Endothelial cell of umbilical vein (primary cell): ENCODE results near the gene TXN.

Source experiments
- CTCF ChIP-seq, 2 donors: IDR thresholded peaks; 1 replicate in 1 of 2; 2 replicates in 1 of 2; pipeline ENCODE4 v1.5.1; 2011; ENCODE audit warnings: low read length in 2 of 2, mild to moderate bottlenecking in 2 of 2, moderate library complexity in 2 of 2, control low read depth in 1 of 2, inconsistent platforms in 1 of 2, low read depth in 1 of 2; ENCODE audit not compliant: insufficient read depth in 1 of 2; ENCODE audit errors: extremely low read depth in 1 of 2
- FOS ChIP-seq: IDR thresholded peaks from 2 replicates; pipeline ENCODE4 v1.6.1; 2011; ENCODE audit warnings: mild to moderate bottlenecking, low read length, moderate library complexity, borderline replicate concordance; ENCODE audit not compliant: insufficient read depth
- JUN ChIP-seq: IDR thresholded peaks from 2 replicates; pipeline ENCODE4 v1.6.1; 2011; ENCODE audit warnings: borderline replicate concordance, low read depth; ENCODE audit not compliant: insufficient read length, insufficient read depth
- POLR2AphosphoS5 ChIP-seq: IDR thresholded peaks from 2 replicates; pipeline ENCODE4 v1.6.1; 2012; ENCODE audit warnings: low read depth, mild to moderate bottlenecking, control low read depth, low read length, moderate library complexity; ENCODE audit not compliant: insufficient read depth

DNA sequence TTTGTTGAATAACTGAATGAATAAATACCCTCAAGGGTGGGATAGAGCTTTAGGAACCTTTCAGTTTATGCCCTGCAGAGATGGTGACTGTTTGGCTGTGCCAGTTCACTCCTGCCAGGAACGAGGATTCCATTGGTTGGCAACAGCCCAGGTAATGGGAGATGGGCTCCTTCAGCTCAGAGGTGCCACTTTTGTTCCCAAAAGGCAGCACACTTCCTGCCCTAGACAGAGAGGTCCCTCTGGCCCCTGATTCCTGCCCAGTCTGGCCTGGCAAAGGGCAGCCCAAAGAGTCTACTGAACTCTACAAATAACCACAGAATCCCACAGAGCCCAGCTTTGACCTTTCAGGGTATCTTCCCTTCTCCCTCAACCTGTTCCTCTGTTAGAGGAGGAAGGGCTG is 49.9 kb downstream of the TXN start:
- no peak for TF ChIP-seq CTCF (IDR thresholded peaks at IDR 0.05; ENCODE audit: extremely low read depth in 1 of 2, insufficient read depth in 1 of 2, low read depth in 1 of 2, low read length in 2 of 2)
- TF ChIP-seq POLR2AphosphoS5: no peak
- no peak for TF ChIP-seq FOS
- no peak for TF ChIP-seq JUN
